GM12878 (cell line): ENCODE measurements around the gene FGD5. TPM values are rescaled to one million over a fixed set of nuclear protein-coding genes. Genes with fewer than 3 reads are reported as not detected.

Experiments
- ATAC-seq: fragments of 200-7000 bp; cut with Tn5 transposase; 3 replicates; pipeline ENCODE4 v1.9.1; 2020; ENCODE audit warnings: mild to moderate bottlenecking, moderate library complexity
- BruUV-seq: library from RNA; stranded (reverse); fragments of 400-500 nt; replicated peaks from 2 replicates; lab custom pipeline; 2021; lab: Mats Ljungman, UMichigan
- CTCF ChIA-PET: fragments of 300-600 bp; sonication (Branson Sonifier 250); formaldehyde crosslinking; extraction: SDS; loops from one replicate; lab custom pipeline; 2021; ENCODE audit warnings: inconsistent platforms; lab: Yijun Ruan, JAX
- POLR2A ChIA-PET: fragments of 350-600 bp; formaldehyde crosslinking; extraction: SDS; loops from one replicate; lab custom pipeline; 2021; ENCODE audit warnings: inconsistent platforms; lab: Charles Lee
- RAD21 ChIA-PET: fragments of 300-600 bp; sonication (Branson Sonifier 250); formaldehyde crosslinking; loops from one replicate; lab custom pipeline; 2023; ENCODE audit warnings: antibody characterized with exemption; ENCODE audit not compliant: unreplicated experiment; lab: Charles Lee
- SMC1A ChIA-PET: fragments of 300-600 bp; sonication (Branson Sonifier 250); formaldehyde crosslinking; loops from one replicate; lab custom pipeline; 2023; ENCODE audit not compliant: unreplicated experiment, uncharacterized antibody; lab: Charles Lee
- DNase-seq: peaks from one replicate; pipeline ENCODE4 v3.0.0-alpha.2; 2011; ENCODE audit warnings: low read depth, low spot score
- FAIRE-seq: peaks from 3 replicates; lab custom pipeline; 2011; peaks lifted over from hg19 to GRCh38; lab: Jason Lieb, UNC
- H2AFZ ChIP-seq: 2 replicates; pipeline ENCODE4 v1.6.0; 2011; ENCODE audit warnings: low read depth, low read length, control low read depth; ENCODE audit not compliant: control insufficient read depth
- H3K27ac ChIP-seq: 2 replicates; pipeline ENCODE4 v1.5.1; 2011; ENCODE audit warnings: control low read depth; ENCODE audit not compliant: control insufficient read depth, insufficient read depth
- H3K27me3 ChIP-seq, 2 experiments: replicated peaks in 1 of 2; 2 replicates each; pipeline versions ENCODE4 v1.6.0 to v1.6.1; 2011; ENCODE audit warnings: low read length in 1 of 2; ENCODE audit not compliant: control insufficient read depth in 2 of 2, insufficient read depth in 2 of 2
- H3K36me3 ChIP-seq, 2 experiments: 2 replicates each; pipeline ENCODE4 v1.5.1; 2011; ENCODE audit warnings: low read length in 1 of 2; ENCODE audit not compliant: control insufficient read depth in 2 of 2, insufficient read depth in 2 of 2
- H3K4me1 ChIP-seq: 2 replicates; pipeline ENCODE4 v1.6.1; 2011; ENCODE audit warnings: mild to moderate bottlenecking, low read length, moderate library complexity, mixed read lengths; ENCODE audit not compliant: control insufficient read depth, insufficient read depth
- H3K4me2 ChIP-seq: 2 replicates; pipeline ENCODE4 v1.6.0; 2011; ENCODE audit warnings: control low read depth; ENCODE audit not compliant: control insufficient read depth, insufficient read depth
- H3K4me3 ChIP-seq: fragments of 200-600 bp; sonication (generic); 2 replicates; pipeline ENCODE4 v1.5.1; 2016
- H3K79me2 ChIP-seq: 2 replicates; pipeline ENCODE4 v1.6.0; 2011; ENCODE audit warnings: low read length; ENCODE audit not compliant: control insufficient read depth, insufficient read depth
- H3K9ac ChIP-seq: 2 replicates; pipeline ENCODE4 v1.8.0; 2011; ENCODE audit warnings: low read length, control low read depth, mixed read lengths; ENCODE audit not compliant: control insufficient read depth, insufficient read depth
- H3K9me3 ChIP-seq: replicated peaks from 3 replicates; pipeline ENCODE4 v1.5.1; 2011; ENCODE audit warnings: mild to moderate bottlenecking, low read length; ENCODE audit not compliant: control insufficient read depth, insufficient read depth
- H4K20me1 ChIP-seq: 2 replicates; pipeline ENCODE4 v1.6.0; 2011; ENCODE audit not compliant: control insufficient read depth, insufficient read depth
- BACH1 ChIP-seq: fragments of 450-650 bp; IDR thresholded peaks from 2 replicates; pipeline ENCODE4 v1.6.1; 2017; ENCODE audit warnings: mild to moderate bottlenecking, borderline replicate concordance
- BCLAF1 ChIP-seq: fragments of 450-650 bp; IDR thresholded peaks from 2 replicates; pipeline ENCODE4 v1.6.1; 2017; ENCODE audit warnings: antibody characterized with exemption, mild to moderate bottlenecking, moderate library complexity
- CBFB ChIP-seq: IDR thresholded peaks from 2 replicates; pipeline ENCODE4 v1.6.1; 2016; ENCODE audit warnings: antibody characterized with exemption, low read depth
- CEBPB ChIP-seq, 2 experiments: fragments of 150-350 bp in 1 of 2; IDR thresholded peaks; 2 replicates each; pipeline ENCODE4 v1.6.1; 2012 to 2014; ENCODE audit warnings: low read depth in 2 of 2, low read length in 2 of 2, borderline replicate concordance in 1 of 2, inconsistent platforms in 1 of 2
- CHD2 ChIP-seq: IDR thresholded peaks from 2 replicates; pipeline ENCODE4 v1.6.1; 2011; ENCODE audit warnings: low read depth, low read length, improper control_type of control experiment, borderline replicate concordance
- HDAC6 ChIP-seq: fragments of 200-600 bp; sonication (generic); IDR thresholded peaks from one replicate; pipeline ENCODE4 v1.8.0; 2017; ENCODE audit warnings: antibody characterized with exemption; ENCODE audit not compliant: unreplicated experiment
- MEF2B ChIP-seq: fragments of 450-650 bp; IDR thresholded peaks from 2 replicates; pipeline ENCODE4 v1.6.1; 2018; ENCODE audit warnings: mild to moderate bottlenecking, moderate library complexity; ENCODE audit not compliant: partially characterized antibody, poor library complexity, severe bottlenecking
- MYB ChIP-seq: fragments of 150-350 bp; IDR thresholded peaks from 2 replicates; pipeline ENCODE4 v1.6.1; 2014; ENCODE audit warnings: mild to moderate bottlenecking, low read depth, low read length, borderline replicate concordance
- MYC ChIP-seq: IDR thresholded peaks from 2 replicates; pipeline ENCODE4 v1.6.1; 2011; ENCODE audit warnings: mild to moderate bottlenecking, low read length, moderate library complexity, inconsistent platforms; ENCODE audit not compliant: insufficient read depth, insufficient replicate concordance, insufficient read length, severe bottlenecking
- NBN ChIP-seq: fragments of 450-650 bp; IDR thresholded peaks from 2 replicates; pipeline ENCODE4 v1.6.1; 2016
- PAX8 ChIP-seq: fragments of 450-650 bp; IDR thresholded peaks from 2 replicates; pipeline ENCODE4 v1.6.1; 2017; ENCODE audit warnings: mild to moderate bottlenecking, moderate library complexity
- RAD21 ChIP-seq: IDR thresholded peaks from 2 replicates; pipeline ENCODE4 v1.6.1; 2011; ENCODE audit warnings: mild to moderate bottlenecking, low read depth, low read length, moderate library complexity; ENCODE audit not compliant: insufficient read depth
- RB1 ChIP-seq: fragments of 450-650 bp; formaldehyde crosslinking; IDR thresholded peaks from 2 replicates; pipeline ENCODE4 v1.6.1; 2017; ENCODE audit warnings: mild to moderate bottlenecking, borderline replicate concordance
- YBX1 ChIP-seq: fragments of 450-650 bp; IDR thresholded peaks from 2 replicates; pipeline ENCODE4 v1.6.1; 2016; ENCODE audit warnings: antibody characterized with exemption
- ZNF622 ChIP-seq: fragments of 450-650 bp; IDR thresholded peaks from 2 replicates; pipeline ENCODE4 v1.6.1; 2017; ENCODE audit warnings: mild to moderate bottlenecking, inconsistent platforms
- ZNF687 ChIP-seq: fragments of 450-650 bp; IDR thresholded peaks from 2 replicates; pipeline ENCODE4 v1.6.1; 2017; ENCODE audit warnings: mild to moderate bottlenecking, moderate library complexity
- WGBS: methylation state at CpG from one replicate; pipeline ENCODE4 v1.1.6; 2016; ENCODE audit warnings: low lambda C conversion rate; ENCODE audit not compliant: insufficient replicate concordance, insufficient coverage; ENCODE audit errors: missing lambda C conversion rate; 5-methylcytosine and 5-hydroxymethylcytosine counted together
- in situ Hi-C: fragments of 300-500 bp; cut with MboI; formaldehyde crosslinking; loops from 9 replicates; pipeline ENCODE4 v1.14.3; 2018; ENCODE audit warnings: mixed read lengths
- intact Hi-C: fragments of 100-400 bp; cut with micrococcal nuclease; formaldehyde crosslinking; loops from one replicate; pipeline ENCODE4 v1.14.2; 2022; ENCODE audit not compliant: unreplicated experiment
- polyA plus RNA-seq, 11 experiments: library from polyadenylated mRNA; depleted of rRNA in 4 of 11; unstranded in 6 of 11; stranded (reverse) in 5 of 11; fragments of >200 nt; fragmentation: Nextera tagmentation in 4 of 11; fragmentation: Illumina TruSeq in 1 of 11; extraction: Ambion mirVana in 4 of 11; extraction: Trizol in 1 of 11; gene quantifications; 1 replicate in 1 of 11; 2 replicates in 10 of 11; pipeline versions ENCODE4 v1.2.1 to v1.2.3, GENCODE V29; 2011 to 2016; ENCODE audit warnings: inconsistent platforms in 2 of 11, missing spikeins in 2 of 11, low read depth in 1 of 11
- total RNA-seq, 4 experiments: library from RNA; depleted of rRNA in 3 of 4; stranded (reverse); fragments of >200 nt in 3 of 4; fragmentation: Illumina TruSeq in 1 of 4; extraction: Trizol in 1 of 4; gene quantifications; 2 replicates each; pipeline versions ENCODE4 v1.2.1 to v1.2.3, GENCODE V29; 2013 to 2021

Gene FGD5
- total and polyA plus RNA-seq, 10 of the 15 experiments (the other 5 are each of a cell fraction or from before 2014, with no cell fraction given): 0.03 to 0.13 (median 0.11) TPM; not detected in 3

DNA sequence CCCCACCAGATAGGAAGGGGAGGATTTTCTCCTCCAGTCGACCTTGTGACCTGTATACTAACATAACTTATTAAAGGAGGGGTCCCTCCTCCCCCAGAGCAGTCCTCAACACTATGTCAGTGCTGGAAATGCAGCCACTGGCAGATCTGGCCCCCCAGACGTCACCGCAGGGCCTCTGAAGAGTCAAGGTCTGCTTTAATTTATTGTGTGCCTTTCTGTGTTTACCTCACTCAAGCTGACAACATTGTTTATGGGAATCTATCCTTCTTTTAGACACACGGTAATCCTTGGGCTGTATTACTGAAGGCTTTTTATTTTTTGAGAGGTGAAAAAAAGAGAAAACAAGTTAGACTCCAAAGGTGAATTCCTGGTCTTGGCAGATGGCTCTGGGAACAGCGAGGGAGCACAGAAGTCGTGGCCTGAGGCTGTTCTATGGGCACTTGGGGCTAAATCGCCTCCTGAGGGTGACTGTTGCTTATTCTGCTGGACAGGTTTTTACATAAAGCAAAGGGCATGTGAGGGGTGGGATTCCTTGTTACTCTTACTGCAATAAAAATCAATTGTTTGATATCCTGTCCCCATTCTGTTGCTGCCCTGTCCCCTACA lies 115.2 kb downstream of the FGD5 start (continued):
- TF ChIP-seq ZNF687: no peak
- TF ChIP-seq PAX8: no peak
- TF ChIP-seq NBN: no peak
- TF ChIP-seq ZNF622: no peak
- TF ChIP-seq BACH1: no peak

GRCh38 chr3:14935592-14936345 lies 117.0 kb downstream of the FGD5 start:
- in situ Hi-C loops: no loop called here
- no peak for DNase-seq
- H3K79me2 ChIP-seq: no peaks in the 10 kb centered on the region
- no peaks in the 10 kb centered on the region; a peak in 1 of 4 replicates for H3K27me3 ChIP-seq
- POLR2A ChIA-PET: interaction anchor here (1.1 kb wide), 1 partner anchor 10 kb away, joined by 3 read pairs; no protein-coding TSS in a partner anchor
- WGBS: 68% methylated on average over 6 of the region's 6 CpGs
- no peak overlapping the region for H2AFZ ChIP-seq
- RAD21 ChIA-PET: no interaction called here
- no peak overlapping the region for H3K9ac ChIP-seq
- no peaks in the 10 kb centered on the region for H4K20me1 ChIP-seq
- H3K36me3 ChIP-seq: no peaks in the 10 kb centered on the region
- no peak for FAIRE-seq
- intact Hi-C loops: no loop called here
- H3K4me1 ChIP-seq: no peaks in the 10 kb centered on the region
- ATAC-seq: no peak
- SMC1A ChIA-PET: no interaction called here
- H3K4me2 ChIP-seq: no peak overlapping the region
- CTCF ChIA-PET: no interaction called here
- no peaks in the 10 kb centered on the region for H3K9me3 ChIP-seq
- no TSS peak for BruUV-seq
- no peak overlapping the region for H3K27ac ChIP-seq
- H3K4me3 ChIP-seq: no peak overlapping the region
- TF ChIP-seq HDAC6: no peak
- TF ChIP-seq BCLAF1: no peak
- no peak for TF ChIP-seq YBX1
- TF ChIP-seq CHD2: no peak
- no peak for TF ChIP-seq CEBPB (IDR thresholded peaks at IDR 0.05; ENCODE audit: borderline replicate concordance in 1 of 2, low read depth in 2 of 2, low read length in 2 of 2)
- no peak for TF ChIP-seq RAD21
- no peak for TF ChIP-seq RB1
- no peak for TF ChIP-seq MYB
- no peak for TF ChIP-seq MYC
- TF ChIP-seq CBFB: no peak
- TF ChIP-seq MEF2B: no peak
